ENCODE data around the gene FOXRED1. TPM values are rescaled to one million over a fixed set of nuclear protein-coding genes. Genes with fewer than 3 reads are reported as not detected.

Gene FOXRED1
- total and polyA plus RNA-seq, 2 of the 4 experiments (the other 2 are of a cell fraction), result 15.1 to 28.3 TPM

DNA sequence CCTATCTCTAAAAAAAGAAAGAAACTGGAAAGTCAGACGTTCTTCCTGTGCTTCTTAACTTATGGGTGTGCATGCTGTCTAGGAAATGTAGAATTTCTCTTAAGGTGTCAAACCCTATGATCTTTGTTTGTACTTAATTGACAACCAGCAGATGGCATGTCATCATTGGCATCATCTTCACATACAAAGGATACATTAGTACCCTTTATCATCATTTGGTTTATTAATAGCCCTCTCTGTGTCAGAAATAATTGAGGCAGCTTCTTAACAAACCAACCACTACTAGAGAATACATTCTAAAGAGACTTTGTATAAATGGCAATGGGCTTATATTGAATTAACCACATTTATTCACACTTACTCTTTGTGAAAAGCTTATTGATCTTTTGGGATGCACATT is 14.1 kb upstream of the FOXRED1 start:
- BruUV-seq (replicated peaks), result no TSS peak
- H4K20me1 ChIP-seq (ENCODE audit: insufficient read depth, low read length), result peaks cover 7% of the 10 kb centered on the region
- H4K8ac ChIP-seq (ENCODE audit: low read depth in 2 of 2, low read length in 2 of 2), result no peak overlapping the region
- no peak overlapping the region for H2BK20ac ChIP-seq (ENCODE audit: low read depth, low read length)
- in situ Hi-C loops (cut with MboI; ENCODE audit: low sequenced_read_pairs), result no loop called here
- intact Hi-C loops (cut with micrococcal nuclease), result loop anchor here (5.0 kb wide), 1 partner anchor 43 kb away; the partner anchor contains the start of genes FAM118B and RPUSD4
- WGBS, 2 experiments (ENCODE audit: extremely low coverage in 2 of 2, insufficient read length in 1 of 2), result no CpG with 5 or more reads among the region's 1 CpG
- TF ChIP-seq, protein P1, sequence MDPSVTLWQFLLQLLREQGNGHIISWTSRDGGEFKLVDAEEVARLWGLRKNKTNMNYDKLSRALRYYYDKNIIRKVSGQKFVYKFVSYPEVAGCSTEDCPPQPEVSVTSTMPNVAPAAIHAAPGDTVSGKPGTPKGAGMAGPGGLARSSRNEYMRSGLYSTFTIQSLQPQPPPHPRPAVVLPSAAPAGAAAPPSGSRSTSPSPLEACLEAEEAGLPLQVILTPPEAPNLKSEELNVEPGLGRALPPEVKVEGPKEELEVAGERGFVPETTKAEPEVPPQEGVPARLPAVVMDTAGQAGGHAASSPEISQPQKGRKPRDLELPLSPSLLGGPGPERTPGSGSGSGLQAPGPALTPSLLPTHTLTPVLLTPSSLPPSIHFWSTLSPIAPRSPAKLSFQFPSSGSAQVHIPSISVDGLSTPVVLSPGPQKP (IDR thresholded peaks at IDR 0.05; ENCODE audit: borderline replicate concordance, low read depth, low read length), result no peak
- TF ChIP-seq RCOR1 (IDR thresholded peaks at IDR 0.05; ENCODE audit: insufficient replicate concordance, low read length) (no peak), MAFK (IDR thresholded peaks at IDR 0.05; ENCODE audit: low read depth, low read length) (no peak), CHD1 (IDR thresholded peaks at IDR 0.05; ENCODE audit: low read depth, low read length) (no peak), NFE2L2 (IDR thresholded peaks at IDR 0.05; ENCODE audit: low read depth, low read length) (no peak), SMC3 (IDR thresholded peaks at IDR 0.05; ENCODE audit: low read depth, low read length) (no peak), CEBPB (IDR thresholded peaks at IDR 0.05; ENCODE audit: low read depth, low read length) (no peak), RFX5 (IDR thresholded peaks at IDR 0.05; ENCODE audit: low read depth, low read length) (no peak), MXI1 (IDR thresholded peaks at IDR 0.05; ENCODE audit: borderline replicate concordance, low read depth, low read length) (no peak), POLR2A (IDR thresholded peaks at IDR 0.05; ENCODE audit: low read depth, low read length) (no peak), FOS (IDR thresholded peaks at IDR 0.05; ENCODE audit: low read depth, low read length) (no peak), RAD21 (IDR thresholded peaks at IDR 0.05; ENCODE audit: low read length) (no peak), BHLHE40 (IDR thresholded peaks at IDR 0.05; ENCODE audit: low read depth, low read length) (no peak), MAZ (IDR thresholded peaks at IDR 0.05; ENCODE audit: borderline replicate concordance, low read depth, low read length) (no peak)
- TF ChIP-seq, protein P2, sequence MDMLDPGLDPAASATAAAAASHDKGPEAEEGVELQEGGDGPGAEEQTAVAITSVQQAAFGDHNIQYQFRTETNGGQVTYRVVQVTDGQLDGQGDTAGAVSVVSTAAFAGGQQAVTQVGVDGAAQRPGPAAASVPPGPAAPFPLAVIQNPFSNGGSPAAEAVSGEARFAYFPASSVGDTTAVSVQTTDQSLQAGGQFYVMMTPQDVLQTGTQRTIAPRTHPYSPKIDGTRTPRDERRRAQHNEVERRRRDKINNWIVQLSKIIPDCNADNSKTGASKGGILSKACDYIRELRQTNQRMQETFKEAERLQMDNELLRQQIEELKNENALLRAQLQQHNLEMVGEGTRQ (IDR thresholded peaks at IDR 0.05; ENCODE audit: low read depth, low read length), result no peak
- TF ChIP-seq, protein P3, sequence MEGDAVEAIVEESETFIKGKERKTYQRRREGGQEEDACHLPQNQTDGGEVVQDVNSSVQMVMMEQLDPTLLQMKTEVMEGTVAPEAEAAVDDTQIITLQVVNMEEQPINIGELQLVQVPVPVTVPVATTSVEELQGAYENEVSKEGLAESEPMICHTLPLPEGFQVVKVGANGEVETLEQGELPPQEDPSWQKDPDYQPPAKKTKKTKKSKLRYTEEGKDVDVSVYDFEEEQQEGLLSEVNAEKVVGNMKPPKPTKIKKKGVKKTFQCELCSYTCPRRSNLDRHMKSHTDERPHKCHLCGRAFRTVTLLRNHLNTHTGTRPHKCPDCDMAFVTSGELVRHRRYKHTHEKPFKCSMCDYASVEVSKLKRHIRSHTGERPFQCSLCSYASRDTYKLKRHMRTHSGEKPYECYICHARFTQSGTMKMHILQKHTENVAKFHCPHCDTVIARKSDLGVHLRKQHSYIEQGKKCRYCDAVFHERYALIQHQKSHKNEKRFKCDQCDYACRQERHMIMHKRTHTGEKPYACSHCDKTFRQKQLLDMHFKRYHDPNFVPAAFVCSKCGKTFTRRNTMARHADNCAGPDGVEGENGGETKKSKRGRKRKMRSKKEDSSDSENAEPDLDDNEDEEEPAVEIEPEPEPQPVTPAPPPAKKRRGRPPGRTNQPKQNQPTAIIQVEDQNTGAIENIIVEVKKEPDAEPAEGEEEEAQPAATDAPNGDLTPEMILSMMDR (conservative IDR thresholded peaks at IDR 0.05; ENCODE audit: low read depth, low read length), result no peak
- H3K36me3 ChIP-seq (ENCODE audit: control insufficient read depth, insufficient read depth, low read length), result peaks cover 15% of the 10 kb centered on the region
- no peak overlapping the region for H3K18ac ChIP-seq (ENCODE audit: low read depth, low read length)
- H3K9me3 ChIP-seq (ENCODE audit: control insufficient read depth, insufficient read depth, low read length), result no peaks in the 10 kb centered on the region
- no peak overlapping the region for H2BK120ac ChIP-seq (ENCODE audit: low read depth, low read length)
- H3K9me1 ChIP-seq (ENCODE audit: insufficient read depth, low read length), result peaks cover 14% of the 10 kb centered on the region
- peaks cover 3% of the 10 kb centered on the region for H3K4me1 ChIP-seq (ENCODE audit: control insufficient read depth, insufficient read depth, low read length)
- H2BK15ac ChIP-seq (ENCODE audit: low read depth, low read length), result no peak overlapping the region
- H4K91ac ChIP-seq (ENCODE audit: insufficient read depth, low read depth, low read length), result no peak overlapping the region
- H3K4me3 ChIP-seq (ENCODE audit: insufficient read depth, low read depth, low read length), result no peak overlapping the region
- no peak overlapping the region for H4K5ac ChIP-seq (ENCODE audit: low read depth, low read length)
- H3K9ac ChIP-seq (ENCODE audit: low read depth, low read length), result no peak overlapping the region
- H3K4ac ChIP-seq (ENCODE audit: low read depth, low read length), result no peak overlapping the region
- H2BK5ac ChIP-seq (ENCODE audit: low read depth, low read length, poor library complexity, severe bottlenecking), result no peak overlapping the region
- no peak for DNase-seq
- no peak overlapping the region for H3K56ac ChIP-seq (ENCODE audit: extremely low read depth, insufficient read depth, low read length)
- H3K4me2 ChIP-seq (ENCODE audit: low read depth, low read length), result no peak overlapping the region
- ATAC-seq (ENCODE audit: low read depth), result no peak
- H2AFZ ChIP-seq (replicated peaks; ENCODE audit: low read length, poor library complexity), result no peak overlapping the region
- no peak overlapping the region for H3K23ac ChIP-seq (ENCODE audit: low read depth, low read length)
- no peak overlapping the region for H2AK9ac ChIP-seq (replicated peaks; ENCODE audit: low read depth, low read length, poor library complexity)
- H2AK5ac ChIP-seq (ENCODE audit: low read depth, low read length), result no peak overlapping the region
- H3K14ac ChIP-seq (replicated peaks; ENCODE audit: low read depth, low read length), result no peak overlapping the region
- dilution Hi-C loops (cut with HindIII; ENCODE audit: low sequenced_read_pairs, unreplicated experiment), result no loop called here
- ChIA-PET CTCF (no interaction called here), POLR2A (ENCODE audit: unreplicated experiment) (no interaction called here)
- no peaks in the 10 kb centered on the region for H3K27me3 ChIP-seq (ENCODE audit: control insufficient read depth, insufficient read depth, low read length)
- H3K27ac ChIP-seq (ENCODE audit: insufficient read depth, low read length), result no peak overlapping the region
- H3K79me1 ChIP-seq (ENCODE audit: low read depth in 1 of 2, low read length in 2 of 2), result peaks cover 0 to 13% of the 10 kb centered on the region in 2 experiments; a peak in 3 of 4 replicates

Measured in IMR-90 (cell line).